Measurements from ENCODE around the gene RSPO4. TPM values are rescaled to one million over a fixed set of nuclear protein-coding genes. Genes with fewer than 3 reads are reported as not detected.

The RSPO4 gene
- total and polyA plus RNA-seq, 2 experiments from 2014 or later: 2.8 to 4.5 TPM

- TF ChIP-seq ZNF462 (CRISPR knock-in tag; IDR thresholded peaks at IDR 0.05) (no peak), EZH2phosphoT487 (IDR thresholded peaks at IDR 0.05; ENCODE audit: unreplicated experiment) (no peak), JUNB (IDR thresholded peaks at IDR 0.05; ENCODE audit: unreplicated experiment) (no peak), EZH2 (IDR thresholded peaks at IDR 0.05; ENCODE audit: low read depth, unreplicated experiment) (no peak), CTCF (conservative IDR thresholded peaks at IDR 0.05; ENCODE audit: low read depth in 2 of 2) (no peak), NANOG (IDR thresholded peaks at IDR 0.05; ENCODE audit: borderline replicate concordance) (no peak), POLR2AphosphoS5 (IDR thresholded peaks at IDR 0.05; ENCODE audit: low read depth) (no peak)
Observed at GRCh38 chr20:998231-998830, 3.8 kb downstream of the RSPO4 start (continued).

GRCh38 chr20:997486-997885 is 4.6 kb downstream of the RSPO4 start:
- H3K27ac ChIP-seq (ENCODE audit: low read depth): no peak overlapping the region
- no peaks in the 10 kb centered on the region for H3K9me2 ChIP-seq (ENCODE audit: insufficient read depth)
- H3K4me1 Mint-ChIP-seq: peaks cover under 1% of the 10 kb centered on the region; the same call in 1 of the 3 replicates
- ATAC-seq: no peak
- H3K27me3 Mint-ChIP-seq (ENCODE audit: insufficient read depth, low read depth, poor library complexity): peaks cover 16% of the 10 kb centered on the region
- H3K36me3 ChIP-seq (ENCODE audit: insufficient read depth): no peaks in the 10 kb centered on the region
- no peak overlapping the region for H3K4me3 Mint-ChIP-seq
- peaks cover 7% of the 10 kb centered on the region for H3K4me1 ChIP-seq (ENCODE audit: insufficient read depth)
- H3F3A ChIP-seq (replicated peaks; ENCODE audit: low read depth): no peaks in the 10 kb centered on the region
- H3K4me3 ChIP-seq: no peak overlapping the region
- DNase-seq (ENCODE audit: low spot score): no peak
- no peak overlapping the region for H3K4me2 ChIP-seq
- H3K27ac Mint-ChIP-seq: no peak overlapping the region
- H2AFZ ChIP-seq: no peak overlapping the region
- no peaks in the 10 kb centered on the region for H3K79me2 ChIP-seq (replicated peaks; ENCODE audit: insufficient read depth)
- H4K20me1 ChIP-seq (replicated peaks; ENCODE audit: insufficient read depth): no peaks in the 10 kb centered on the region
- H3K36me3 Mint-ChIP-seq (ENCODE audit: low read depth): no peaks in the 10 kb centered on the region
- no peaks in the 10 kb centered on the region for H3K9me3 Mint-ChIP-seq
- peaks cover 19% of the 10 kb centered on the region for H3K27me3 ChIP-seq (ENCODE audit: insufficient read depth)
- TF ChIP-seq, protein P1, sequence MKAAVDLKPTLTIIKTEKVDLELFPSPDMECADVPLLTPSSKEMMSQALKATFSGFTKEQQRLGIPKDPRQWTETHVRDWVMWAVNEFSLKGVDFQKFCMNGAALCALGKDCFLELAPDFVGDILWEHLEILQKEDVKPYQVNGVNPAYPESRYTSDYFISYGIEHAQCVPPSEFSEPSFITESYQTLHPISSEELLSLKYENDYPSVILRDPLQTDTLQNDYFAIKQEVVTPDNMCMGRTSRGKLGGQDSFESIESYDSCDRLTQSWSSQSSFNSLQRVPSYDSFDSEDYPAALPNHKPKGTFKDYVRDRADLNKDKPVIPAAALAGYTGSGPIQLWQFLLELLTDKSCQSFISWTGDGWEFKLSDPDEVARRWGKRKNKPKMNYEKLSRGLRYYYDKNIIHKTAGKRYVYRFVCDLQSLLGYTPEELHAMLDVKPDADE (IDR thresholded peaks at IDR 0.05): no peak
- no peak for TF ChIP-seq CREB1 (CRISPR knock-in tag; IDR thresholded peaks at IDR 0.05; ENCODE audit: low read depth)
- TF ChIP-seq EZH2phosphoT487 (IDR thresholded peaks at IDR 0.05; ENCODE audit: unreplicated experiment): no peak
- no peak for TF ChIP-seq CTCF (conservative IDR thresholded peaks at IDR 0.05; ENCODE audit: low read depth in 2 of 2)
- no peak for TF ChIP-seq ZNF114 (CRISPR knock-in tag; IDR thresholded peaks at IDR 0.05)
- TF ChIP-seq STAT1 (IDR thresholded peaks at IDR 0.05; ENCODE audit: unreplicated experiment): no peak
- no peak for TF ChIP-seq JUNB (IDR thresholded peaks at IDR 0.05; ENCODE audit: unreplicated experiment)
- no peak for TF ChIP-seq NANOG (IDR thresholded peaks at IDR 0.05; ENCODE audit: borderline replicate concordance)
- TF ChIP-seq POLR2AphosphoS5 (IDR thresholded peaks at IDR 0.05; ENCODE audit: low read depth): no peak
- no peak for TF ChIP-seq EZH2 (IDR thresholded peaks at IDR 0.05; ENCODE audit: low read depth, unreplicated experiment)

Measured in GM23338 (cell line).